Osteocyte (in vitro differentiated cells): ENCODE measurements around the gene FGF3. TPM values are rescaled to one million over a fixed set of nuclear protein-coding genes. Genes with fewer than 3 reads are reported as not detected.

ENCODE experiments used
- DNase-seq: peaks from one replicate; pipeline ENCODE4 v3.0.0; 2021; ENCODE audit warnings: mixed read lengths; ENCODE audit not compliant: unreplicated experiment; ENCODE audit errors: extremely low spot score
- H3K27ac Mint-ChIP-seq: one replicate; pipeline ENCODE4 v1.8.0; 2021; ENCODE audit warnings: mild to moderate bottlenecking, mixed read lengths; ENCODE audit not compliant: unreplicated experiment
- H3K27me3 Mint-ChIP-seq: one replicate; pipeline ENCODE4 v1.8.0; 2021; ENCODE audit warnings: mixed read lengths; ENCODE audit not compliant: unreplicated experiment
- H3K36me3 Mint-ChIP-seq: one replicate; pipeline ENCODE4 v1.8.0; 2021; ENCODE audit warnings: mixed read lengths; ENCODE audit not compliant: unreplicated experiment
- H3K4me1 Mint-ChIP-seq: one replicate; pipeline ENCODE4 v1.8.0; 2021; ENCODE audit warnings: mixed read lengths; ENCODE audit not compliant: unreplicated experiment
- H3K4me3 Mint-ChIP-seq: one replicate; pipeline ENCODE4 v1.8.0; 2021; ENCODE audit warnings: mild to moderate bottlenecking, moderate library complexity, mixed read lengths; ENCODE audit not compliant: unreplicated experiment
- H3K9me3 Mint-ChIP-seq: one replicate; pipeline ENCODE4 v1.8.0; 2021; ENCODE audit warnings: mixed read lengths; ENCODE audit not compliant: unreplicated experiment
- total RNA-seq: library from RNA; stranded (reverse); gene quantifications from 2 replicates; pipeline ENCODE4 v1.2.1, GENCODE V29; 2021
- TF ChIP-seq, protein P1 (sequence below): fragments of 200-600 bp; sonication (generic); IDR thresholded peaks from 2 replicates; pipeline ENCODE4 v1.5.0; 2021; ENCODE audit warnings: antibody characterized with exemption, mild to moderate bottlenecking, moderate library complexity

Gene FGF3
- total RNA-seq, 1 donor from 2014 or later, result 2.5 TPM

DNA sequence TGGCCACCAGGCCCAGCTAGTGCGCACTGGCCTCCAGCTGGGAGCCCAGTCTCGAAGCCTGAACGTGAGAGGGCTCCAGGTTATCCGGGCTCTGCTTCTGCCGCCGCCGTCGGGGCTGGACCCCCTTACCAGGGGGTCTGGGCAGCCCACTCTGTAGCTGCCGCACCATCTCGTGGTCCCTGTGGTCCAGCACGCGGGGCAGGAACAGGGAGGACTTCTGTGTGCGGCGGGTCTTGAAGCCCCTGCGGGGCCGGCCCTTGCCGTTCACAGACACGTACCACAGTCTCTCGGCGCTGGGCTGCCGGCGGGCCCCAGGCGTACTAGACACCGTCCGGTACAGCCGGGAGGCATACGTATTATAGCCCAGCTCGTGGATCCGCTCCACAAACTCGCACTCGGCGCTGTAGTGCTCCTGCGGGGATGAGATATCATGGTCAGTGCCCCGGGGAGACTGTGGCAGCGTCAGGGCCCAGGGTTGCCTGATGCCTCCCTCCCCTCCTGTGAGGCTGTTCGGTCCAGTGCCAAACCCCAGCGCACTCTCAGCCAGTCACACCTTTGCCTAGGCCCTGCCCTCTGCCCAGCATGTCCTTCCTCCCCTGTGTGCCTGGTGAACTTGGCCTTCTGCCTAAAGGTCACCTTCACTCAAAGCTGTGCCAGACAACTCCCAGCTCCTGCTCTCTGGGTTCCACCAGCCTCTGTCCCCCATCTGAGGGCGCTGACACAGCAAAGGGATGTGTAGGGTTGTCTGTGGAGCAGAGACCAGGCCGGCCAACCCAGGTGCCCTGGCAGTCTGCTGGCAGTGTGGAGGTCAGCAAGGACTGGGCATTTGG, 8.7 kb downstream of the FGF3 start:
- TF ChIP-seq, protein P1, sequence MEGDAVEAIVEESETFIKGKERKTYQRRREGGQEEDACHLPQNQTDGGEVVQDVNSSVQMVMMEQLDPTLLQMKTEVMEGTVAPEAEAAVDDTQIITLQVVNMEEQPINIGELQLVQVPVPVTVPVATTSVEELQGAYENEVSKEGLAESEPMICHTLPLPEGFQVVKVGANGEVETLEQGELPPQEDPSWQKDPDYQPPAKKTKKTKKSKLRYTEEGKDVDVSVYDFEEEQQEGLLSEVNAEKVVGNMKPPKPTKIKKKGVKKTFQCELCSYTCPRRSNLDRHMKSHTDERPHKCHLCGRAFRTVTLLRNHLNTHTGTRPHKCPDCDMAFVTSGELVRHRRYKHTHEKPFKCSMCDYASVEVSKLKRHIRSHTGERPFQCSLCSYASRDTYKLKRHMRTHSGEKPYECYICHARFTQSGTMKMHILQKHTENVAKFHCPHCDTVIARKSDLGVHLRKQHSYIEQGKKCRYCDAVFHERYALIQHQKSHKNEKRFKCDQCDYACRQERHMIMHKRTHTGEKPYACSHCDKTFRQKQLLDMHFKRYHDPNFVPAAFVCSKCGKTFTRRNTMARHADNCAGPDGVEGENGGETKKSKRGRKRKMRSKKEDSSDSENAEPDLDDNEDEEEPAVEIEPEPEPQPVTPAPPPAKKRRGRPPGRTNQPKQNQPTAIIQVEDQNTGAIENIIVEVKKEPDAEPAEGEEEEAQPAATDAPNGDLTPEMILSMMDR, result no peak

GRCh38 chr11:69808667-69809086, 10.5 kb downstream of the FGF3 start:
- Mint-ChIP-seq H3K4me3 (no peak overlapping the region), H3K36me3 (no peaks in the 10 kb centered on the region), H3K4me1 (peaks cover 26% of the 10 kb centered on the region), H3K27me3 (peaks cover 4% of the 10 kb centered on the region), H3K27ac (peak overlapping the region; percentile 92), H3K9me3 (no peaks in the 10 kb centered on the region)
- TF ChIP-seq, protein P1, result no peak
- DNase-seq, result peak; percentile 91

More for the DNA sequence above, 8.7 kb downstream of the FGF3 start:
- no peaks in the 10 kb centered on the region for H3K9me3 Mint-ChIP-seq
- no peak overlapping the region for H3K4me3 Mint-ChIP-seq
- DNase-seq, result no peak
- H3K27ac Mint-ChIP-seq, result no peak overlapping the region
- no peaks in the 10 kb centered on the region for H3K36me3 Mint-ChIP-seq
- H3K27me3 Mint-ChIP-seq, result peaks cover 13% of the 10 kb centered on the region
- peaks cover 26% of the 10 kb centered on the region for H3K4me1 Mint-ChIP-seq

DNA sequence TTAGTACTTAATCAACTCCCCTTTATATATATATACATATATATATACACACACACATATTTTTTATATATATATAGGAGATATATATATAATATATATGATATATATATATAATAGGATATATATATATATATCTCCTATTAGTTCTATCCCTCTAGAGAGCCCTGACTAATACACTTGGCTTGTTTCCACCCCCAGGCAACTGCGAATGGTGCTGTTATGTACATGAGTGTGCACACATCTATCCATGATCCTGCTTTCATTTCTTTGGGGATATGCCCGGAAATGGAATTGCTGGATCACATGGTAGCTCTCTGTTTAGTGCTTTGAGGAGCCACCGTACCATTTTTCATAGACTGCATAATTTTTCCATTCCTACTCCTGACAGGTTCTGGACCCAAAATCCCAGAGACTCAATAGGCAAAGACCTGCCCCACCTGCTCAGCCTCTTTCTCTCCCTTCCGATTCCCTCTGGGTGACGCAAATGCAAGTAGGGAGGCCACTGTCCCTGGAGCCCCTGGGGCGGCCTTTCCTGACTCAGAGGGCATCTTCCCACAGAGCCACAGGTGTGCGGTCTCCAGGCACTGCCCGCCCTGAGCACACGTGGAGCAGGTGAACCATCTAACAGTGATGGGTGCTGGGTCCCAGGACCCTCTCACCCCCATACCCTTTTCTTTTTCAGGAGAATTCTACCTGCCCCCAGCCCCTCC, 12.0 kb downstream of the FGF3 start:
- no peaks in the 10 kb centered on the region for H3K36me3 Mint-ChIP-seq
- no peak overlapping the region for H3K27ac Mint-ChIP-seq
- no peaks in the 10 kb centered on the region for H3K9me3 Mint-ChIP-seq
- peaks cover 8% of the 10 kb centered on the region for H3K27me3 Mint-ChIP-seq
- DNase-seq, result no peak
- TF ChIP-seq, protein P1, result no peak
- no peak overlapping the region for H3K4me3 Mint-ChIP-seq
- peaks cover 26% of the 10 kb centered on the region for H3K4me1 Mint-ChIP-seq

DNA sequence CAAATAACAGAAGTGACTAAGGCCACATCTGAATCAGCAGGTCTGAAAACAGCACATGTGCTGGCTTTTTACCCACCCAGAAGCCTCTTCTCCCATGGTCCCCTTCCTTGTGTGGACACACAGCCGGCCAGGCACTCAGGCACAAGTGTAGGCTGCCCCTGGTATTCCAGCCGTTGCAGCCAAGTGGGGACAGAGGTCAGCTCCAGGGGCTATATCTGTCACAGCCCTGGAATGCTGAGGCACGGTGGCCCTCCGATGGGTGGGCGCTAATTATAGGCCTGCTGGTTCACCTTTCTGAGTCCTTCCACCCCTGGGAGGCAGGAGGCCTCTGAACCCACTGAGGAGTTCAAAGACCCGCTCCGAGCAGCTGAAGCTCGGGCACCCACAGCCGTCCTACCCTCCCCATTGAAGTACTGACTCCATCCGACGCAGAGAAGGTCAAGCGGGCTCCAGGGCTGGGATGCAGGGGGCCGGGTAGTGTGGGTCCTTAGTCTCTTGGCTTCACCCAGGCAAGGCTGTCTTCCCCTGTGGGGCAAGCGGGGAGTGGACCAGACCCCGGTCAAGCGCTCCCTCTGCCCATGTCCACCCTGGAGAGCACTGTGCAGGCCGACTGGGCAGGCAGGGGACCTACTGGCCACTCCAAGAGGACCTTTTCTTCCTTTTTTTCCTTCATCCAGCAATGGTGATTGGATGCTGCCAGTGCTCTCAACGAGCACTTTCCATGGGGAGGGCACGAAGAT, 14.3 kb downstream of the FGF3 start:
- no peak overlapping the region for H3K4me3 Mint-ChIP-seq
- no peak for DNase-seq
- peaks cover 8% of the 10 kb centered on the region for H3K27me3 Mint-ChIP-seq
- no peak overlapping the region for H3K27ac Mint-ChIP-seq
- peaks cover 26% of the 10 kb centered on the region for H3K4me1 Mint-ChIP-seq
- TF ChIP-seq, protein P1, result no peak
- no peaks in the 10 kb centered on the region for H3K9me3 Mint-ChIP-seq
- H3K36me3 Mint-ChIP-seq, result no peaks in the 10 kb centered on the region
